22Rv1 (cell line): Measurements from ENCODE around the gene ZNF337.
"Not testable (repeated sequence)": the region's sequence is repeated elsewhere in the genome, so short reads cannot be mapped to it uniquely, and the experiment has no call there.

Experiments used
- H3K27ac ChIP-seq: fragments of 450-650 bp; 2 replicates; pipeline ENCODE4 v1.5.1; 2017
- CTCF ChIP-seq: fragments of 450-650 bp; IDR thresholded peaks from 2 replicates; pipeline ENCODE4 v1.5.1; 2017; ENCODE audit warnings: mild to moderate bottlenecking
- ZFX ChIP-seq: fragments of 450-650 bp; IDR thresholded peaks from 2 replicates; pipeline ENCODE4 v1.6.1; 2017; ENCODE audit warnings: antibody characterized with exemption, borderline replicate concordance

The ZNF337 gene

GRCh38 chr20:25675161-25675560 is 21.5 kb downstream of the ZNF337 start:
- no peak for TF ChIP-seq ZFX
- TF ChIP-seq CTCF, result no peak
- no peak overlapping the region for H3K27ac ChIP-seq

- TF ChIP-seq ZFX (no peak), CTCF (no peak)
- H3K27ac ChIP-seq, result no peak overlapping the region
Observed at GRCh38 chr20:25672659-25673235, 23.9 kb downstream of the ZNF337 start.

GRCh38 chr20:25669826-25670422 is 26.7 kb downstream of the ZNF337 start:
- TF ChIP-seq CTCF, result no peak
- TF ChIP-seq ZFX, result no peak
- H3K27ac ChIP-seq, result no peak overlapping the region

GRCh38 chr20:25668446-25668845 is 28.2 kb downstream of the ZNF337 start:
- H3K27ac ChIP-seq, result no peak overlapping the region
- no peak for TF ChIP-seq CTCF
- no peak for TF ChIP-seq ZFX

- TF ChIP-seq ZFX, result no peak
- TF ChIP-seq CTCF, result no peak
- H3K27ac ChIP-seq, result no peak overlapping the region
Observed at GRCh38 chr20:25659999-25660398, 36.7 kb downstream of the ZNF337 start.

- H3K27ac ChIP-seq, result no peak overlapping the region
- no peak for TF ChIP-seq ZFX
- TF ChIP-seq CTCF, result no peak
Observed at GRCh38 chr20:25654487-25654886, 42.2 kb downstream of the ZNF337 start.

- not testable (repeated sequence) for H3K27ac ChIP-seq
Observed at GRCh38 chr20:25652866-25653265, 43.8 kb downstream of the ZNF337 start.

- no peak for TF ChIP-seq CTCF
- no peak overlapping the region for H3K27ac ChIP-seq
Observed at GRCh38 chr20:25644814-25645213, 51.8 kb downstream of the ZNF337 start.
